HepG2 (cell line): ENCODE measurements around the gene TYMP. TPM values are rescaled to one million over a fixed set of nuclear protein-coding genes. Genes with fewer than 3 reads are reported as not detected.

Experiments used
- CAMTA2 ChIP-seq: sonication (generic); formaldehyde crosslinking; IDR thresholded peaks from 2 replicates; pipeline ENCODE4 v1.4.0; 2020; ENCODE audit warnings: mild to moderate bottlenecking, missing genetic modification reagents, borderline replicate concordance
- GATAD2A ChIP-seq: IDR thresholded peaks from 2 replicates; pipeline ENCODE4 v1.6.1; 2016
- KAT8 ChIP-seq: IDR thresholded peaks from 2 replicates; pipeline ENCODE4 v1.6.1; 2016; ENCODE audit warnings: missing genetic modification reagents, missing compliant biosample characterization
- PAX8 ChIP-seq: sonication (generic); formaldehyde crosslinking; IDR thresholded peaks from 2 replicates; pipeline ENCODE4 v1.8.0; 2022; ENCODE audit warnings: mild to moderate bottlenecking, missing genetic modification reagents, borderline replicate concordance
- TEAD3 ChIP-seq: optimal IDR thresholded peaks from 2 replicates; pipeline ENCODE3; 2016; ENCODE audit warnings: borderline replicate concordance
- ZSCAN9 ChIP-seq: IDR thresholded peaks from 2 replicates; pipeline ENCODE4 v1.6.1; 2016; ENCODE audit warnings: borderline replicate concordance
- polyA plus RNA-seq, 8 experiments: library from polyadenylated mRNA; depleted of rRNA in 3 of 8; stranded (reverse) in 7 of 8; unstranded in 1 of 8; fragments of >200 nt; fragmentation: Illumina TruSeq in 4 of 8; extraction: Trizol in 4 of 8; gene quantifications; 2 replicates each; pipeline versions ENCODE4 v1.2.1 to v1.2.3, GENCODE V29; 2011 to 2016; ENCODE audit warnings: low read depth in 4 of 8, missing spikeins in 1 of 8, mixed read lengths in 1 of 8; ENCODE audit not compliant: insufficient read depth in 1 of 8
- total RNA-seq, 5 experiments: library from RNA; depleted of rRNA; stranded (reverse); fragments of >200 nt; fragmentation: Illumina TruSeq; extraction: Trizol; gene quantifications; 2 replicates each; pipeline ENCODE4 v1.2.3, GENCODE V29; 2016; ENCODE audit warnings: low read depth in 1 of 5
- TF ChIP-seq, protein P1 (sequence below): sonication (generic); formaldehyde crosslinking; IDR thresholded peaks from 2 replicates; pipeline ENCODE4 v1.4.0; 2020; ENCODE audit warnings: missing genetic modification reagents, borderline replicate concordance
- TF ChIP-seq, protein P2 (sequence below): sonication (generic); formaldehyde crosslinking; IDR thresholded peaks from 2 replicates; pipeline ENCODE4 v1.8.1; 2023; ENCODE audit warnings: mild to moderate bottlenecking, inconsistent platforms, moderate library complexity, missing genetic modification reagents, borderline replicate concordance
- TF ChIP-seq, protein P3 (sequence below): sonication (generic); formaldehyde crosslinking; conservative IDR thresholded peaks from 2 replicates; pipeline ENCODE4 v1.8.0; 2022; ENCODE audit warnings: missing genetic modification reagents
- TF ChIP-seq, protein P4 (sequence below): sonication (generic); formaldehyde crosslinking; IDR thresholded peaks from 2 replicates; pipeline ENCODE4 v1.4.0; 2020; ENCODE audit warnings: missing genetic modification reagents, mild to moderate bottlenecking, borderline replicate concordance
- TF ChIP-seq, protein P5 (sequence below): IDR thresholded peaks from 2 replicates; pipeline ENCODE4 v1.6.1; 2018; ENCODE audit warnings: missing genetic modification reagents
- TF ChIP-seq, protein P6 (sequence below): sonication (generic); formaldehyde crosslinking; IDR thresholded peaks from 2 replicates; pipeline ENCODE4 v1.4.0; 2020; ENCODE audit warnings: mild to moderate bottlenecking, missing genetic modification reagents
- TF ChIP-seq, protein P7 (sequence below): sonication (generic); formaldehyde crosslinking; conservative IDR thresholded peaks from 2 replicates; pipeline ENCODE4 v1.4.0; 2020; ENCODE audit warnings: mild to moderate bottlenecking, missing genetic modification reagents, moderate library complexity

The TYMP gene
- total and polyA plus RNA-seq, 2 of the 13 experiments (the other 11 are each of a cell fraction or from before 2014, with no cell fraction given), result 3.9 to 4.3 TPM

DNA sequence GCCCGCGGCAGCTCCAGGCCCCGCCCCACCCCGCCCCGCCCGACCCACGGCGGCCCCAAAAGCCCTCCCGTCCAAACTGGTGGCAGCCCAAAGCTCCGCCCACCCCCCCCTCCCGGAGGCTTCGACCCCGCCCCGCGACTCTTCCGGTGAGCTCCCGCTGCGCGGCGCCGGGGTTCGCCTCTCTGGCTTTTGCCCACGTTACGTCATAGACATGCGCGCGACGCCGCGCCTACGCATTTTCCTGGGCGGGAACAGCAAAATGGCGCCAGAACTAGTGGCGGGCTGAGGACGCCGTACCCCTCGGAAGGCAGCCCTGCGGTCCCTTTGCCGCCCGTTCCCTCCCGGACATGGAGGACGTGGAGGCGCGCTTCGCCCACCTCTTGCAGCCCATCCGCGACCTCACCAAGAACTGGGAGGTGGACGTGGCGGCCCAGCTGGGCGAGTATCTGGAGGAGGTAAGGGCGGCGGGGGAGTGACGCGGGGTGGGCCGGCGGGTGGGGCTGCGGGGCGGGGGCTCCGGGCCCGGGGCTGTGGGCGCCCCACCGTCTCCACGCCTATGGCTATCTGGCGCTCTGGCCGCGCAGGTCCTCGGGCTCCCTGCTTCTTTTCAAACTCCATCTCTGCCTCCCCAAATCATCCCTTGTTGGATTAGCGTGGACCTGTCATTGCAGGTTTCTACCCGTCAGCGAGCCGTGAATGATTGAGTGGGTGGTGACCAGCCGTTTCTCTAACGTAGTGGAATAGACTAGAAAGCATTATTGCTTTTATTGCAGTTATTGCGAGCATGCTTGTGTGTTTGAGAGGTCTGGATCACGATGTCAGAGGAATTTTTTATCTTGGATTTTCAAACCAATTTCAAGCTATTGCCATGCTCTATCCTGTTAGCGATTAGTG lies 21.6 kb downstream of the TYMP start, which contains the start of gene NCAPH2 (continued):
- TF ChIP-seq, protein P1, sequence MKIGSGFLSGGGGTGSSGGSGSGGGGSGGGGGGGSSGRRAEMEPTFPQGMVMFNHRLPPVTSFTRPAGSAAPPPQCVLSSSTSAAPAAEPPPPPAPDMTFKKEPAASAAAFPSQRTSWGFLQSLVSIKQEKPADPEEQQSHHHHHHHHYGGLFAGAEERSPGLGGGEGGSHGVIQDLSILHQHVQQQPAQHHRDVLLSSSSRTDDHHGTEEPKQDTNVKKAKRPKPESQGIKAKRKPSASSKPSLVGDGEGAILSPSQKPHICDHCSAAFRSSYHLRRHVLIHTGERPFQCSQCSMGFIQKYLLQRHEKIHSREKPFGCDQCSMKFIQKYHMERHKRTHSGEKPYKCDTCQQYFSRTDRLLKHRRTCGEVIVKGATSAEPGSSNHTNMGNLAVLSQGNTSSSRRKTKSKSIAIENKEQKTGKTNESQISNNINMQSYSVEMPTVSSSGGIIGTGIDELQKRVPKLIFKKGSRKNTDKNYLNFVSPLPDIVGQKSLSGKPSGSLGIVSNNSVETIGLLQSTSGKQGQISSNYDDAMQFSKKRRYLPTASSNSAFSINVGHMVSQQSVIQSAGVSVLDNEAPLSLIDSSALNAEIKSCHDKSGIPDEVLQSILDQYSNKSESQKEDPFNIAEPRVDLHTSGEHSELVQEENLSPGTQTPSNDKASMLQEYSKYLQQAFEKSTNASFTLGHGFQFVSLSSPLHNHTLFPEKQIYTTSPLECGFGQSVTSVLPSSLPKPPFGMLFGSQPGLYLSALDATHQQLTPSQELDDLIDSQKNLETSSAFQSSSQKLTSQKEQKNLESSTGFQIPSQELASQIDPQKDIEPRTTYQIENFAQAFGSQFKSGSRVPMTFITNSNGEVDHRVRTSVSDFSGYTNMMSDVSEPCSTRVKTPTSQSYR (CRISPR knock-in tag), result peak; percentile 23; the same call in 1 of the 2 replicates
- TF ChIP-seq ZSCAN9 (CRISPR knock-in tag), result 0 out of 2 replicates have a peak, but pooled peaks have one; percentile 46
- TF ChIP-seq, protein P2, sequence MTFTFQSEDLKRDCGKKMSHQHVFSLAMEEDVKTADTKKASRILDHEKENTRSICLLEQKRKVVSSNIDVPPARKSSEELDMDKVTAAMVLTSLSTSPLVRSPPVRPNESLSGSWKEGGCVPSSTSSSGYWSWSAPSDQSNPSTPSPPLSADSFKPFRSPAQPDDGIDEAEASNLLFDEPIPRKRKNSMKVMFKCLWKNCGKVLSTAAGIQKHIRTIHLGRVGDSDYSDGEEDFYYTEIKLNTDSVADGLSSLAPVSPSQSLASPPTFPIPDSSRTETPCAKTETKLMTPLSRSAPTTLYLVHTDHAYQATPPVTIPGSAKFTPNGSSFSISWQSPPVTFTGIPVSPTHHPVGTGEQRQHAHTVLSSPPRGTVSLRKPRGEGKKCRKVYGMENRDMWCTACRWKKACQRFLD (CRISPR knock-in tag), result no peak; the same call in 1 of the 2 replicates
- TF ChIP-seq KAT8 (CRISPR knock-in tag), result peak; percentile 92
- TF ChIP-seq TEAD3, result peak; percentile 32
- TF ChIP-seq, protein P3, sequence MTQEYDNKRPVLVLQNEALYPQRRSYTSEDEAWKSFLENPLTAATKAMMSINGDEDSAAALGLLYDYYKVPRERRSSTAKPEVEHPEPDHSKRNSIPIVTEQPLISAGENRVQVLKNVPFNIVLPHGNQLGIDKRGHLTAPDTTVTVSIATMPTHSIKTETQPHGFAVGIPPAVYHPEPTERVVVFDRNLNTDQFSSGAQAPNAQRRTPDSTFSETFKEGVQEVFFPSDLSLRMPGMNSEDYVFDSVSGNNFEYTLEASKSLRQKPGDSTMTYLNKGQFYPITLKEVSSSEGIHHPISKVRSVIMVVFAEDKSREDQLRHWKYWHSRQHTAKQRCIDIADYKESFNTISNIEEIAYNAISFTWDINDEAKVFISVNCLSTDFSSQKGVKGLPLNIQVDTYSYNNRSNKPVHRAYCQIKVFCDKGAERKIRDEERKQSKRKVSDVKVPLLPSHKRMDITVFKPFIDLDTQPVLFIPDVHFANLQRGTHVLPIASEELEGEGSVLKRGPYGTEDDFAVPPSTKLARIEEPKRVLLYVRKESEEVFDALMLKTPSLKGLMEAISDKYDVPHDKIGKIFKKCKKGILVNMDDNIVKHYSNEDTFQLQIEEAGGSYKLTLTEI (CRISPR knock-in tag), result no peak
- TF ChIP-seq, protein P4, sequence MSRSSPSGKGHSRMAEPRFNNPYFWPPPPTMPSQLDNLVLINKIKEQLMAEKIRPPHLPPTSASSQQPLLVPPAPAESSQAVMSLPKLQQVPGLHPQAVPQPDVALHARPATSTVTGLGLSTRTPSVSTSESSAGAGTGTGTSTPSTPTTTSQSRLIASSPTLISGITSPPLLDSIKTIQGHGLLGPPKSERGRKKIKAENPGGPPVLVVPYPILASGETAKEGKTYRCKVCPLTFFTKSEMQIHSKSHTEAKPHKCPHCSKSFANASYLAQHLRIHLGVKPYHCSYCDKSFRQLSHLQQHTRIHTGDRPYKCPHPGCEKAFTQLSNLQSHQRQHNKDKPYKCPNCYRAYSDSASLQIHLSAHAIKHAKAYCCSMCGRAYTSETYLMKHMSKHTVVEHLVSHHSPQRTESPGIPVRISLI (CRISPR knock-in tag), result no peak
- TF ChIP-seq, protein P5, sequence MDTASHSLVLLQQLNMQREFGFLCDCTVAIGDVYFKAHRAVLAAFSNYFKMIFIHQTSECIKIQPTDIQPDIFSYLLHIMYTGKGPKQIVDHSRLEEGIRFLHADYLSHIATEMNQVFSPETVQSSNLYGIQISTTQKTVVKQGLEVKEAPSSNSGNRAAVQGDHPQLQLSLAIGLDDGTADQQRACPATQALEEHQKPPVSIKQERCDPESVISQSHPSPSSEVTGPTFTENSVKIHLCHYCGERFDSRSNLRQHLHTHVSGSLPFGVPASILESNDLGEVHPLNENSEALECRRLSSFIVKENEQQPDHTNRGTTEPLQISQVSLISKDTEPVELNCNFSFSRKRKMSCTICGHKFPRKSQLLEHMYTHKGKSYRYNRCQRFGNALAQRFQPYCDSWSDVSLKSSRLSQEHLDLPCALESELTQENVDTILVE (CRISPR knock-in tag), result peak; percentile 92
- TF ChIP-seq, protein P6, sequence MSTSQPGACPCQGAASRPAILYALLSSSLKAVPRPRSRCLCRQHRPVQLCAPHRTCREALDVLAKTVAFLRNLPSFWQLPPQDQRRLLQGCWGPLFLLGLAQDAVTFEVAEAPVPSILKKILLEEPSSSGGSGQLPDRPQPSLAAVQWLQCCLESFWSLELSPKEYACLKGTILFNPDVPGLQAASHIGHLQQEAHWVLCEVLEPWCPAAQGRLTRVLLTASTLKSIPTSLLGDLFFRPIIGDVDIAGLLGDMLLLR, result peak; percentile 54; the same call in 1 of the 2 replicates
- peak; percentile 23; the same call in 1 of the 2 replicates for TF ChIP-seq GATAD2A (CRISPR knock-in tag)
- TF ChIP-seq CAMTA2 (CRISPR knock-in tag), result no peak
- TF ChIP-seq PAX8, result no peak
- TF ChIP-seq, protein P7, sequence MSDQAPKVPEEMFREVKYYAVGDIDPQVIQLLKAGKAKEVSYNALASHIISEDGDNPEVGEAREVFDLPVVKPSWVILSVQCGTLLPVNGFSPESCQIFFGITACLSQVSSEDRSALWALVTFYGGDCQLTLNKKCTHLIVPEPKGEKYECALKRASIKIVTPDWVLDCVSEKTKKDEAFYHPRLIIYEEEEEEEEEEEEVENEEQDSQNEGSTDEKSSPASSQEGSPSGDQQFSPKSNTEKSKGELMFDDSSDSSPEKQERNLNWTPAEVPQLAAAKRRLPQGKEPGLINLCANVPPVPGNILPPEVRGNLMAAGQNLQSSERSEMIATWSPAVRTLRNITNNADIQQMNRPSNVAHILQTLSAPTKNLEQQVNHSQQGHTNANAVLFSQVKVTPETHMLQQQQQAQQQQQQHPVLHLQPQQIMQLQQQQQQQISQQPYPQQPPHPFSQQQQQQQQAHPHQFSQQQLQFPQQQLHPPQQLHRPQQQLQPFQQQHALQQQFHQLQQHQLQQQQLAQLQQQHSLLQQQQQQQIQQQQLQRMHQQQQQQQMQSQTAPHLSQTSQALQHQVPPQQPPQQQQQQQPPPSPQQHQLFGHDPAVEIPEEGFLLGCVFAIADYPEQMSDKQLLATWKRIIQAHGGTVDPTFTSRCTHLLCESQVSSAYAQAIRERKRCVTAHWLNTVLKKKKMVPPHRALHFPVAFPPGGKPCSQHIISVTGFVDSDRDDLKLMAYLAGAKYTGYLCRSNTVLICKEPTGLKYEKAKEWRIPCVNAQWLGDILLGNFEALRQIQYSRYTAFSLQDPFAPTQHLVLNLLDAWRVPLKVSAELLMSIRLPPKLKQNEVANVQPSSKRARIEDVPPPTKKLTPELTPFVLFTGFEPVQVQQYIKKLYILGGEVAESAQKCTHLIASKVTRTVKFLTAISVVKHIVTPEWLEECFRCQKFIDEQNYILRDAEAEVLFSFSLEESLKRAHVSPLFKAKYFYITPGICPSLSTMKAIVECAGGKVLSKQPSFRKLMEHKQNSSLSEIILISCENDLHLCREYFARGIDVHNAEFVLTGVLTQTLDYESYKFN (CRISPR knock-in tag), result no peak
